H1 (cell line): Measurements from ENCODE around the gene CRX. TPM values are rescaled to one million over a fixed set of nuclear protein-coding genes. Genes with fewer than 3 reads are reported as not detected.
"Not testable (repeated sequence)": the region's sequence is repeated elsewhere in the genome, so short reads cannot be mapped to it uniquely, and the experiment has no call there.

ENCODE experiments used
- CTCF ChIA-PET: fragments of 300-600 bp; sonication (Branson Sonifier 250); formaldehyde crosslinking; loops from one replicate; lab custom pipeline; 2021; ENCODE audit not compliant: partially characterized antibody; lab: Charles Lee
- POLR2A ChIA-PET: fragments of 300-600 bp; sonication (Branson Sonifier 250); formaldehyde crosslinking; loops from one replicate; lab custom pipeline; 2021; ENCODE audit warnings: inconsistent platforms; ENCODE audit not compliant: partially characterized antibody; lab: Charles Lee
- DNase-seq, 2 experiments: peaks; one replicate each; pipeline versions ENCODE4 v3.0.0 to v3.0.0-alpha.2; 2010 to 2022; ENCODE audit warnings: low spot score in 2 of 2, low read depth in 1 of 2, mixed read lengths in 1 of 2
- FAIRE-seq: peaks from 2 replicates; lab custom pipeline; 2011; peaks lifted over from hg19 to GRCh38; lab: Jason Lieb, UNC
- H2AFZ ChIP-seq: 2 replicates; pipeline ENCODE4 v1.8.1; 2012; ENCODE audit warnings: low read length, inconsistent platforms
- H2AK5ac ChIP-seq: 2 replicates; pipeline ENCODE4 v1.6.1; 2013; ENCODE audit warnings: low read depth, low read length
- H2BK120ac ChIP-seq: replicated peaks from 2 replicates; pipeline ENCODE3; 2013; ENCODE audit warnings: low read depth, low read length, inconsistent platforms
- H2BK12ac ChIP-seq: 2 replicates; pipeline ENCODE4 v1.6.1; 2013; ENCODE audit warnings: low read depth, low read length
- H2BK15ac ChIP-seq: 2 replicates; pipeline ENCODE4 v1.6.1; 2013; ENCODE audit warnings: low read length
- H2BK20ac ChIP-seq: 2 replicates; pipeline ENCODE4 v1.6.1; 2013; ENCODE audit warnings: low read length
- H2BK5ac ChIP-seq: 2 replicates; pipeline ENCODE4 v1.6.1; 2013; ENCODE audit warnings: low read depth, low read length
- H3K14ac ChIP-seq: 2 replicates; pipeline ENCODE4 v1.6.1; 2013; ENCODE audit warnings: inconsistent platforms; ENCODE audit not compliant: insufficient read length
- H3K18ac ChIP-seq: 2 replicates; pipeline ENCODE4 v1.6.1; 2013; ENCODE audit warnings: low read length; ENCODE audit errors: extremely low read depth
- H3K23ac ChIP-seq: 2 replicates; pipeline ENCODE4 v1.6.1; 2013; ENCODE audit warnings: inconsistent platforms; ENCODE audit not compliant: insufficient read length
- H3K23me2 ChIP-seq: 2 replicates; pipeline ENCODE4 v1.6.1; 2013; ENCODE audit warnings: low read depth, low read length
- H3K27ac ChIP-seq: 2 replicates; pipeline ENCODE4 v1.6.1; 2011; ENCODE audit warnings: low read depth, low read length, inconsistent platforms
- H3K27me3 ChIP-seq, 4 experiments: replicated peaks in 1 of 4; 1 replicate in 1 of 4; 2 replicates in 3 of 4; pipeline versions ENCODE4 v1.6.1 to v1.8.1; 2011 to 2013; ENCODE audit warnings: low read length in 3 of 4, mild to moderate bottlenecking in 3 of 4, inconsistent platforms in 2 of 4, mixed read lengths in 2 of 4, moderate library complexity in 1 of 4; ENCODE audit not compliant: control insufficient read depth in 3 of 4, insufficient read depth in 3 of 4; ENCODE audit errors: extremely low read depth in 1 of 4
- H3K36me3 ChIP-seq, 4 experiments: 2 replicates each; pipeline versions ENCODE4 v1.6.1 to v1.8.1; 2011 to 2013; ENCODE audit warnings: mild to moderate bottlenecking in 4 of 4, low read length in 3 of 4, moderate library complexity in 2 of 4, control low read depth in 1 of 4, inconsistent platforms in 1 of 4; ENCODE audit not compliant: insufficient read depth in 4 of 4, control insufficient read depth in 2 of 4
- H3K4ac ChIP-seq: replicated peaks from 2 replicates; pipeline ENCODE3; 2013; ENCODE audit warnings: low read length, low read depth, mixed read lengths, inconsistent platforms; ENCODE audit not compliant: insufficient read length
- H3K4me1 ChIP-seq, 4 experiments: replicated peaks in 1 of 4; 1 replicate in 1 of 4; 2 replicates in 3 of 4; pipeline versions ENCODE4 v1.6.1 to v1.8.1; 2011 to 2013; ENCODE audit warnings: low read length in 3 of 4, inconsistent platforms in 2 of 4, mixed read lengths in 1 of 4; ENCODE audit not compliant: insufficient read depth in 4 of 4, control insufficient read depth in 3 of 4
- H3K4me2 ChIP-seq, 2 experiments: 2 replicates each; pipeline versions ENCODE4 v1.6.1 to v1.8.1; 2011 to 2013; ENCODE audit warnings: low read depth in 2 of 2, low read length in 2 of 2, control low read depth in 1 of 2, inconsistent platforms in 1 of 2, mild to moderate bottlenecking in 1 of 2; ENCODE audit not compliant: insufficient read depth in 1 of 2
- H3K4me3 ChIP-seq, 4 experiments: fragments of 200-600, 300-600 bp in 1 of 4; sonication (generic), shearing (Covaris generic), sonication (Bioruptor Twin) in 1 of 4; 2 replicates each; pipeline versions ENCODE4 v1.5.1 to v1.8.1; 2011 to 2016; ENCODE audit warnings: low read length in 4 of 4, low read depth in 3 of 4, control low read depth in 2 of 4, inconsistent platforms in 2 of 4, mild to moderate bottlenecking in 2 of 4, mixed read lengths in 1 of 4, moderate library complexity in 1 of 4; ENCODE audit not compliant: insufficient read depth in 2 of 4; ENCODE audit errors: extremely low read depth in 1 of 4
- H3K56ac ChIP-seq: replicated peaks from 2 replicates; pipeline ENCODE3; 2013; ENCODE audit warnings: low read depth, mild to moderate bottlenecking, mixed read lengths, low read length, inconsistent platforms; ENCODE audit not compliant: insufficient read length
- H3K79me1 ChIP-seq: 2 replicates; pipeline ENCODE4 v1.6.1; 2013; ENCODE audit warnings: low read depth, low read length, control low read depth
- H3K79me2 ChIP-seq, 2 experiments: 2 replicates each; pipeline versions ENCODE4 v1.6.1 to v1.8.1; 2012 to 2013; ENCODE audit warnings: low read length in 2 of 2, mild to moderate bottlenecking in 2 of 2, inconsistent platforms in 1 of 2; ENCODE audit not compliant: insufficient read depth in 2 of 2, control insufficient read depth in 1 of 2
- H3K9ac ChIP-seq, 4 experiments: replicated peaks in 1 of 4; 1 replicate in 1 of 4; 2 replicates in 3 of 4; pipeline versions ENCODE4 v1.6.1 to v1.8.1; 2011 to 2013; ENCODE audit warnings: low read depth in 3 of 4, low read length in 3 of 4, control low read depth in 2 of 4, mild to moderate bottlenecking in 2 of 4, moderate library complexity in 2 of 4, inconsistent platforms in 1 of 4; ENCODE audit errors: extremely low read depth in 1 of 4
- H3K9me3 ChIP-seq, 2 experiments: 2 replicates each; pipeline versions ENCODE4 v1.6.1 to v1.8.1; 2012 to 2013; ENCODE audit warnings: mild to moderate bottlenecking in 2 of 2, moderate library complexity in 2 of 2, control low read depth in 1 of 2, inconsistent platforms in 1 of 2, low read depth in 1 of 2, low read length in 1 of 2, mixed read lengths in 1 of 2; ENCODE audit not compliant: insufficient read depth in 2 of 2
- H4K20me1 ChIP-seq, 2 experiments: replicated peaks in 1 of 2; 2 replicates each; pipeline versions ENCODE3 to v1.8.1; 2011 to 2013; ENCODE audit warnings: inconsistent platforms in 2 of 2, low read length in 2 of 2, mild to moderate bottlenecking in 1 of 2; ENCODE audit not compliant: insufficient read depth in 2 of 2, control insufficient read depth in 1 of 2
- H4K5ac ChIP-seq: 2 replicates; pipeline ENCODE4 v1.6.1; 2013; ENCODE audit warnings: low read length, low read depth, mixed read lengths, inconsistent platforms; ENCODE audit not compliant: insufficient read length
- H4K8ac ChIP-seq: 2 replicates; pipeline ENCODE4 v1.8.0; 2013; ENCODE audit warnings: mild to moderate bottlenecking, moderate library complexity, low read length, inconsistent platforms; ENCODE audit not compliant: insufficient read depth; ENCODE audit errors: extremely low read depth
- H4K91ac ChIP-seq: replicated peaks from 2 replicates; pipeline ENCODE3; 2013; ENCODE audit warnings: low read length, mixed read lengths, inconsistent platforms; ENCODE audit not compliant: insufficient read length
- WGBS, 2 experiments: shearing (Covaris generic) in 1 of 2; methylation state at CpG; one replicate each; pipeline versions ENCODE4 v1.1.6 to v1.1.7; 2013 to 2015; ENCODE audit warnings: low lambda C conversion rate in 2 of 2, mixed read lengths in 2 of 2, inconsistent platforms in 1 of 2, low coverage in 1 of 2, missing lambda C conversion rate in 1 of 2; ENCODE audit not compliant: insufficient replicate concordance in 2 of 2, insufficient coverage in 1 of 2, insufficient read length in 1 of 2; ENCODE audit errors: extremely low coverage in 1 of 2, missing lambda C conversion rate in 1 of 2; 5-methylcytosine and 5-hydroxymethylcytosine counted together
- polyA plus RNA-seq, 7 experiments: library from polyadenylated mRNA; depleted of rRNA in 3 of 7; stranded (reverse) in 5 of 7; unstranded in 2 of 7; fragments of >200 nt in 5 of 7; fragments of 200-250 nt in 2 of 7; gene quantifications; 1 replicate in 5 of 7; 2 replicates in 1 of 7; 4 replicates in 1 of 7; pipeline versions ENCODE4 v1.2.1 to v1.2.3, GENCODE V29; 2011 to 2013; ENCODE audit warnings: missing spikeins in 2 of 7, mixed read lengths in 2 of 7
- total RNA-seq: library from RNA; stranded (reverse); fragmentation: NEBNext Ultra II Directional; extraction: Animal tissue kit (Norgen Biotek cat#: 25700); gene quantifications from 2 replicates; pipeline ENCODE4 v1.2.1, GENCODE V29; 2021

CRX gene
- total and polyA plus RNA-seq, 2 of the 8 experiments (the other 6 are each of a cell fraction or from before 2014, with no cell fraction given), result 0.08 TPM; not detected in 1

GRCh38 chr19:47859838-47860237, 38.1 kb downstream of the CRX start:
- H3K14ac ChIP-seq, H2AFZ ChIP-seq, H3K79me2 ChIP-seq, H3K4me3 ChIP-seq, H3K4me1 ChIP-seq, DNase-seq, H3K9me3 ChIP-seq, H4K8ac ChIP-seq, H2BK20ac ChIP-seq, H3K56ac ChIP-seq, H3K23ac ChIP-seq, H3K9ac ChIP-seq, H3K27me3 ChIP-seq, H3K4ac ChIP-seq, FAIRE-seq, H3K79me1 ChIP-seq, H2AK5ac ChIP-seq, H3K23me2 ChIP-seq, CTCF ChIA-PET, H3K4me2 ChIP-seq, POLR2A ChIA-PET, H4K91ac ChIP-seq, H2BK15ac ChIP-seq, H3K36me3 ChIP-seq, H2BK120ac ChIP-seq, H4K5ac ChIP-seq, H2BK5ac ChIP-seq, H2BK12ac ChIP-seq, H3K27ac ChIP-seq, H4K20me1 ChIP-seq, H3K18ac ChIP-seq: not testable (repeated sequence)
- no CpG with 5 or more reads among the region's 17 CpGs for WGBS, 2 experiments
